PC-3 (cell line): ENCODE measurements around the gene TDRD1. TPM values are rescaled to one million over a fixed set of nuclear protein-coding genes. Genes with fewer than 3 reads are reported as not detected.

Experiments
- ATAC-seq: fragments of 200-7000 bp; cut with Tn5 transposase; 2 replicates; pipeline ENCODE4 v1.9.1; 2020; ENCODE audit warnings: mild to moderate bottlenecking, moderate library complexity
- BruUV-seq: library from RNA; stranded (reverse); fragments of 400-500 nt; replicated peaks from 2 replicates; lab custom pipeline; 2021; lab: Mats Ljungman, UMichigan
- CTCF ChIA-PET: fragments of 300-600 bp; sonication (Branson Sonifier 250); formaldehyde crosslinking; loops from one replicate; lab custom pipeline; 2022; ENCODE audit warnings: antibody characterized with exemption; lab: Charles Lee
- POLR2A ChIA-PET: fragments of 300-600 bp; sonication (Branson Sonifier 250); formaldehyde crosslinking; loops from one replicate; lab custom pipeline; 2022; ENCODE audit warnings: antibody characterized with exemption; ENCODE audit not compliant: unreplicated experiment; lab: Charles Lee
- DNase-seq: peaks from one replicate; pipeline ENCODE4 v3.0.0-alpha.2; 2015
- H2AFZ ChIP-seq: fragments of 300-600 bp; sonication (generic); 2 replicates; pipeline ENCODE4 v1.6.0; 2016; ENCODE audit warnings: antibody characterized with exemption, low read length
- H3F3A ChIP-seq: fragments of 300-600 bp; sonication (generic); one replicate; pipeline ENCODE4 v1.6.0; 2017; ENCODE audit warnings: antibody characterized with exemption, low read length, control low read depth, mild to moderate bottlenecking; ENCODE audit not compliant: unreplicated experiment
- H3K27ac ChIP-seq: fragments of 300-600 bp; sonication (generic); 2 replicates; pipeline ENCODE4 v1.5.1; 2016; ENCODE audit warnings: mild to moderate bottlenecking, low read length
- H3K27me3 ChIP-seq: fragments of 300-600 bp; sonication (generic); 2 replicates; pipeline ENCODE4 v1.6.1; 2016; ENCODE audit warnings: low read length, mixed read lengths
- H3K36me3 ChIP-seq: fragments of 300-600 bp; sonication (generic); 2 replicates; pipeline ENCODE4 v1.6.1; 2016; ENCODE audit warnings: low read depth, mixed run types, low read length, mixed read lengths
- H3K4me1 ChIP-seq: fragments of 300-600 bp; sonication (generic); 2 replicates; pipeline ENCODE4 v1.5.1; 2016; ENCODE audit warnings: low read length; ENCODE audit not compliant: insufficient read depth
- H3K4me2 ChIP-seq: fragments of 300-600 bp; sonication (generic); 2 replicates; pipeline ENCODE4 v1.6.0; 2016; ENCODE audit warnings: low read length
- H3K4me3 ChIP-seq: fragments of 300-600 bp; sonication (generic); 2 replicates; pipeline ENCODE4 v1.5.1; 2016; ENCODE audit warnings: mild to moderate bottlenecking, low read length, mixed read lengths
- H3K79me2 ChIP-seq: fragments of 300-600 bp; sonication (generic); 2 replicates; pipeline ENCODE4 v1.6.1; 2017; ENCODE audit warnings: low read length, mixed read lengths
- H3K9ac ChIP-seq: fragments of 300-600 bp; sonication (generic); 2 replicates; pipeline ENCODE4 v1.6.0; 2016; ENCODE audit warnings: mild to moderate bottlenecking, low read length
- H3K9me2 ChIP-seq: fragments of 300-600 bp; sonication (generic); replicated peaks from 2 replicates; pipeline ENCODE4 v1.6.1; 2016; ENCODE audit warnings: mixed run types, low read length, mixed read lengths
- H3K9me3 ChIP-seq: fragments of 300-600 bp; sonication (generic); 2 replicates; pipeline ENCODE4 v1.6.1; 2016; ENCODE audit warnings: low read length, mixed read lengths
- H4K20me1 ChIP-seq: fragments of 300-600 bp; sonication (generic); 2 replicates; pipeline ENCODE4 v1.6.1; 2016; ENCODE audit warnings: low read length, mixed read lengths
- EZH2 ChIP-seq: fragments of 300-600 bp; sonication (generic); IDR thresholded peaks from one replicate; pipeline ENCODE4 v1.6.1; 2017; ENCODE audit warnings: antibody characterized with exemption, mild to moderate bottlenecking, low read length; ENCODE audit not compliant: unreplicated experiment
- EZH2phosphoT487 ChIP-seq: fragments of 300-600 bp; sonication (generic); IDR thresholded peaks from 2 replicates; pipeline ENCODE4 v1.6.1; 2018; ENCODE audit warnings: mild to moderate bottlenecking, antibody characterized with exemption, low read length, borderline replicate concordance
- intact Hi-C: fragments of 100-400 bp; cut with micrococcal nuclease; formaldehyde crosslinking; loops from 2 replicates; pipeline ENCODE4 v1.9.0; 2023
- total RNA-seq: library from RNA; depleted of rRNA; stranded (reverse); fragments of >200 nt; gene quantifications from 2 replicates; pipeline ENCODE4 v1.2.3, GENCODE V29; 2014
- TF ChIP-seq, protein P1 (sequence below): fragments of 300-600 bp; sonication (generic); conservative IDR thresholded peaks from 2 replicates; pipeline ENCODE4 v1.5.1; 2017; ENCODE audit warnings: antibody characterized with exemption, low read depth, mild to moderate bottlenecking, low read length

Gene TDRD1
- total RNA-seq, 1 experiment from 2014 or later: not detected

DNA sequence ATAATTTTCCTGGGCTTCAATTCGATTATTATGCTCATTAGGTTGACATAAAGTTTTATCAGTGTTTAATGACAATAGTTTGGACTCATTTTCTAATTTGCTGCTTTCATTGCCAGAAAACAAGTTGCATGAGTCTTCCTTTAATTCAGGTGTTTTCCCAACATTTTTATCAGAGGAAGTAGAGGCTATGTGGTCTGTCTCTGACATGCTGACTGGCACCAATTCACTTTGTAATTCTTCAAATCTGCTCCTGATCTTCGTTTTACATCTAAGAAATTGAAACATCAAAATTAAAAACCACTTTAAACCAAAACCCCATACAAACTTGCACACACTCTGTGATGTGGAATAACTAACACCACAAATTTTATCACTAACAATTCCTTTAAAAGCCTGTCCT lies 16.1 kb upstream of the TDRD1 start:
- no peaks in the 10 kb centered on the region for H3K27me3 ChIP-seq
- peaks cover 6% of the 10 kb centered on the region; the same call in 1 of the 2 replicates for H3K36me3 ChIP-seq
- no peak overlapping the region for H3K4me2 ChIP-seq
- CTCF ChIA-PET: no interaction called here
- H2AFZ ChIP-seq: no peak overlapping the region
- no peaks in the 10 kb centered on the region for H3K9me2 ChIP-seq
- H3K4me3 ChIP-seq: no peak overlapping the region
- no TSS peak for BruUV-seq
- intact Hi-C loops: no loop called here
- TF ChIP-seq EZH2phosphoT487 (no peak), EZH2 (no peak)
- TF ChIP-seq, protein P1, sequence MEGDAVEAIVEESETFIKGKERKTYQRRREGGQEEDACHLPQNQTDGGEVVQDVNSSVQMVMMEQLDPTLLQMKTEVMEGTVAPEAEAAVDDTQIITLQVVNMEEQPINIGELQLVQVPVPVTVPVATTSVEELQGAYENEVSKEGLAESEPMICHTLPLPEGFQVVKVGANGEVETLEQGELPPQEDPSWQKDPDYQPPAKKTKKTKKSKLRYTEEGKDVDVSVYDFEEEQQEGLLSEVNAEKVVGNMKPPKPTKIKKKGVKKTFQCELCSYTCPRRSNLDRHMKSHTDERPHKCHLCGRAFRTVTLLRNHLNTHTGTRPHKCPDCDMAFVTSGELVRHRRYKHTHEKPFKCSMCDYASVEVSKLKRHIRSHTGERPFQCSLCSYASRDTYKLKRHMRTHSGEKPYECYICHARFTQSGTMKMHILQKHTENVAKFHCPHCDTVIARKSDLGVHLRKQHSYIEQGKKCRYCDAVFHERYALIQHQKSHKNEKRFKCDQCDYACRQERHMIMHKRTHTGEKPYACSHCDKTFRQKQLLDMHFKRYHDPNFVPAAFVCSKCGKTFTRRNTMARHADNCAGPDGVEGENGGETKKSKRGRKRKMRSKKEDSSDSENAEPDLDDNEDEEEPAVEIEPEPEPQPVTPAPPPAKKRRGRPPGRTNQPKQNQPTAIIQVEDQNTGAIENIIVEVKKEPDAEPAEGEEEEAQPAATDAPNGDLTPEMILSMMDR: no peak
- no peaks in the 10 kb centered on the region for H3F3A ChIP-seq
- H3K9ac ChIP-seq: no peak overlapping the region
- ATAC-seq: no peak
- H3K4me1 ChIP-seq: peaks cover 11% of the 10 kb centered on the region
- no peak for DNase-seq
- POLR2A ChIA-PET: interaction anchor here (0.7 kb wide), 1 partner anchor 92 kb away, joined by 4 read pairs; no protein-coding TSS in a partner anchor
- no peak overlapping the region for H3K27ac ChIP-seq
- no peaks in the 10 kb centered on the region for H3K9me3 ChIP-seq
- 0 out of 2 replicates have a peak, but pooled peaks cover 5% of the 10 kb centered on the region for H4K20me1 ChIP-seq
- H3K79me2 ChIP-seq: peaks cover 45% of the 10 kb centered on the region

DNA sequence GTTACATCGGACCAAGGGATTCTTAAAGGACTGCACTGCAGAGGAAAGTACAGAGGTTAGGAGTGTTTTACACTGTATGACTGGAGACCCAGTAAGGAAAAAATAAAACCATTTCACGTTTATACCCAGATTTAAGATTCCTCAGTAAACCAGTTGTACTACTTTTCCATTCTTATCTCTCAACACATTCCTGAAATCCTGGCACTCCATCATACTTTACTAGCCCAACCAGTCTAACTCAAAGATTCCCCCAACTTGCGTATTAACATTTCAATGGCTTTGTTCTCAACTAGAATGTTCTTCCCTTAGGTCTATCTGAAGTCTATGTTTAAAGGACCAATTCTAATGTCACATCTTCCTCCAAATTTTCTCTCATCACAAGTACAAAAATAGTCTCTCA lies 13.1 kb upstream of the TDRD1 start:
- Histone ChIP-seq H3K9ac (no peak overlapping the region), H3K27me3 (no peaks in the 10 kb centered on the region), H4K20me1 (0 out of 2 replicates have a peak, but pooled peaks cover 5% of the 10 kb centered on the region), H3K4me1 (peaks cover 11% of the 10 kb centered on the region), H3K9me3 (peaks cover 5% of the 10 kb centered on the region; the same call in 1 of the 2 replicates), H3K79me2 (peaks cover 70% of the 10 kb centered on the region), H3K9me2 (no peaks in the 10 kb centered on the region), H3K27ac (no peak overlapping the region), H3K36me3 (peaks cover 23% of the 10 kb centered on the region), H2AFZ (no peak overlapping the region), H3F3A (no peaks in the 10 kb centered on the region), H3K4me2 (peak overlapping the region; percentile 16; the same call in 1 of the 2 replicates), H3K4me3 (no peak overlapping the region)
- CTCF ChIA-PET: no interaction called here
- ATAC-seq: no peak
- DNase-seq: peak; percentile 66
- no TSS peak for BruUV-seq
- intact Hi-C loops: no loop called here
- no peak for TF ChIP-seq EZH2phosphoT487
- no peak for TF ChIP-seq EZH2
- TF ChIP-seq, protein P1: no peak
- POLR2A ChIA-PET: no interaction called here

DNA sequence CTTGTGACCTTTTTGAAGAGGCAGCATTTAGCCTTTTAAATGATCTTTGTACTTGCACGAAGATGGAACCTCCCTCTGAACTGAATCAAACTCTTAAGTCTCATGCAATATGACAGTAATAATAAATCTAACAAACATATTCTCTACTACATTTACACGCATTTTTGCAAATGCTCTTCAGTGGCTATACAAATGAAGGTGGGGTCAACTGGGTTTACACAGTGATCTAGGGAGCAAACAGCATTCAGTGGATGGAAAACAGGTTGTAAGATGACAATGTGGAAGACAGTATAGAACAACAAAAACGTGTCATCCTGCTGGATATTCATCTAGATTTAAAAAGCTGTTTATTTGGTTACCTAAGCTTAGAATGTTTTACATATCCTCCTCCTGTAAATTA lies 12.7 kb upstream of the TDRD1 start:
- no peak overlapping the region for H2AFZ ChIP-seq
- H3K4me3 ChIP-seq: no peak overlapping the region
- H3K9ac ChIP-seq: no peak overlapping the region
- CTCF ChIA-PET: no interaction called here
- POLR2A ChIA-PET: no interaction called here
- H3K4me2 ChIP-seq: peak overlapping the region; percentile 16; the same call in 1 of the 2 replicates
- no peak for DNase-seq
- ATAC-seq: no peak
- intact Hi-C loops: no loop called here
- H3K36me3 ChIP-seq: peaks cover 23% of the 10 kb centered on the region
- H3K9me3 ChIP-seq: peaks cover 5% of the 10 kb centered on the region; the same call in 1 of the 2 replicates
- no peaks in the 10 kb centered on the region for H3F3A ChIP-seq
- no TSS peak for BruUV-seq
- no peaks in the 10 kb centered on the region for H3K27me3 ChIP-seq
- H3K27ac ChIP-seq: no peak overlapping the region
- H3K79me2 ChIP-seq: peaks cover 73% of the 10 kb centered on the region
- H3K4me1 ChIP-seq: peaks cover 12% of the 10 kb centered on the region
- TF ChIP-seq EZH2 (no peak), EZH2phosphoT487 (no peak)
- TF ChIP-seq, protein P1: no peak
- 0 out of 2 replicates have a peak, but pooled peaks cover 5% of the 10 kb centered on the region for H4K20me1 ChIP-seq
- H3K9me2 ChIP-seq: no peaks in the 10 kb centered on the region
